GM21576 (cell line): ENCODE data around the gene CNIH3.

ENCODE experiments used
- ATAC-seq: cut with Tn5 transposase; IDR thresholded peaks from one replicate; pipeline ENCODE4 v1.9.1; 2021; ENCODE audit warnings: mild to moderate bottlenecking, moderate library complexity; ENCODE audit not compliant: unreplicated experiment

Gene CNIH3

GRCh38 chr1:224714553-224714952 is 98.4 kb downstream of the CNIH3 start:
- no peak for ATAC-seq

GRCh38 chr1:224718470-224719053 is 102.4 kb downstream of the CNIH3 start:
- ATAC-seq, result no peak

- no peak for ATAC-seq
Measured at GRCh38 chr1:224719716-224720115, 103.6 kb downstream of the CNIH3 start.

- ATAC-seq, result no peak
Measured at GRCh38 chr1:224720216-224720615, 104.1 kb downstream of the CNIH3 start.

GRCh38 chr1:224721000-224721399 is 104.9 kb downstream of the CNIH3 start:
- ATAC-seq, result no peak

GRCh38 chr1:224722838-224723237 is 106.7 kb downstream of the CNIH3 start:
- ATAC-seq, result no peak

GRCh38 chr1:224724566-224724965 is 108.4 kb downstream of the CNIH3 start:
- ATAC-seq, result no peak

- ATAC-seq, result no peak
Measured at GRCh38 chr1:224726441-224727182, 110.5 kb downstream of the CNIH3 start.

- no peak for ATAC-seq
Measured at GRCh38 chr1:224727351-224728289, 111.5 kb downstream of the CNIH3 start.

GRCh38 chr1:224730540-224730939 is 114.4 kb downstream of the CNIH3 start:
- ATAC-seq, result no peak

- no peak for ATAC-seq
Measured at GRCh38 chr1:224730965-224731364, 114.8 kb downstream of the CNIH3 start.

- no peak for ATAC-seq
Measured at GRCh38 chr1:224731633-224732032, 115.5 kb downstream of the CNIH3 start.

- ATAC-seq, result no peak
Measured at GRCh38 chr1:224732377-224733026, 116.4 kb downstream of the CNIH3 start.

GRCh38 chr1:224733027-224733911 is 117.2 kb downstream of the CNIH3 start:
- ATAC-seq, result peak; percentile 64

GRCh38 chr1:224734261-224734935 is 118.3 kb downstream of the CNIH3 start:
- ATAC-seq, result no peak

GRCh38 chr1:224735159-224735558 is 119.0 kb downstream of the CNIH3 start:
- no peak for ATAC-seq

- peak; percentile 45 for ATAC-seq
Measured at GRCh38 chr1:224736619-224737352, 120.7 kb downstream of the CNIH3 start.

GRCh38 chr1:224737353-224737727 is 121.2 kb downstream of the CNIH3 start:
- ATAC-seq, result no peak
